Thyroid gland (tissue), 4 donors: Measurements from ENCODE around the gene TRPM5.

Source experiments
- POLR2A ChIP-seq, 2 donors: fragments of 450-650 bp; IDR thresholded peaks; one replicate each; pipeline ENCODE4 v1.6.1; 2017; ENCODE audit warnings: antibody characterized with exemption in 2 of 2, mild to moderate bottlenecking in 2 of 2, moderate library complexity in 1 of 2
- TF ChIP-seq, protein P1 (sequence below), 6 experiments: fragments of 200-600 bp in 3 of 6; fragments of 450-650 bp in 3 of 6; sonication (generic) in 3 of 6; IDR thresholded peaks; one replicate each; pipeline ENCODE4 v1.5.1; 2016 to 2019; ENCODE audit warnings: antibody characterized with exemption in 6 of 6, mild to moderate bottlenecking in 2 of 6, inconsistent platforms in 1 of 6, moderate library complexity in 1 of 6

DNA sequence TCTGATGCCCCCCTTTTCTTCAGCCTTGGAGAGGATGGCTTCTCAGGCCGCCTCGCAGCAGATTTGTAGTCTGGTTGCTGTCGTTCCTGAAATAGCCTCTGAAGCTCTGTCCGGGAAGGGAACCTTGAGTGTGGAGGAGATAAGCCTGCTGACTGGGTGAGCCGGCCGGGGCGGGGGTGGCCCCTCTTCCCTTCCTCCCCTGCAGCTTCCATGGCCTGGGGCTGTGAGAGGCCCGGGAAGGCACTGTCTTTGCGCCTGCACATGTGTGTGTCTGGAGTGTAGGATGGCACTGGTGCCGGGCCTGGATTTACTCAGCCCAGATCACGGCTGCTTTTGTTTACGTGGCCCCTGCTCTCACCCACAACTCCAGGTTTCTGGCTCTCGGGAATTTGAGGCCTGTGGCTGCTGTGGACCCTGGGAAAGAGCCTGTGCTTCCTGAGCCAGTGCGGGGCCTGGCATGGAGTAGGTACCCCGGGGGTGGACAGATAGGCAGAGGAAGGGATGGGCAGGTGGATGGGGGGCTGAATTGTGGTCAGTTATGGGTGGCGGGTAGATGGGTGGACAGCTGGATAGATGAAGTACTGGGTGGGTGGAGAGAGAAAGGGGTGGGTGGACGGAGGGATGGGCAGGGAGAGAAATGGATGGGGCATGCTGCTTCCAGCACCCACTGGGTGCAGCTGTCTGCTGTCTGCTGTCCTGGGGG is 17.1 kb upstream of the TRPM5 start:
- no peak for TF ChIP-seq POLR2A (IDR thresholded peaks at IDR 0.05)
- TF ChIP-seq, protein P1, sequence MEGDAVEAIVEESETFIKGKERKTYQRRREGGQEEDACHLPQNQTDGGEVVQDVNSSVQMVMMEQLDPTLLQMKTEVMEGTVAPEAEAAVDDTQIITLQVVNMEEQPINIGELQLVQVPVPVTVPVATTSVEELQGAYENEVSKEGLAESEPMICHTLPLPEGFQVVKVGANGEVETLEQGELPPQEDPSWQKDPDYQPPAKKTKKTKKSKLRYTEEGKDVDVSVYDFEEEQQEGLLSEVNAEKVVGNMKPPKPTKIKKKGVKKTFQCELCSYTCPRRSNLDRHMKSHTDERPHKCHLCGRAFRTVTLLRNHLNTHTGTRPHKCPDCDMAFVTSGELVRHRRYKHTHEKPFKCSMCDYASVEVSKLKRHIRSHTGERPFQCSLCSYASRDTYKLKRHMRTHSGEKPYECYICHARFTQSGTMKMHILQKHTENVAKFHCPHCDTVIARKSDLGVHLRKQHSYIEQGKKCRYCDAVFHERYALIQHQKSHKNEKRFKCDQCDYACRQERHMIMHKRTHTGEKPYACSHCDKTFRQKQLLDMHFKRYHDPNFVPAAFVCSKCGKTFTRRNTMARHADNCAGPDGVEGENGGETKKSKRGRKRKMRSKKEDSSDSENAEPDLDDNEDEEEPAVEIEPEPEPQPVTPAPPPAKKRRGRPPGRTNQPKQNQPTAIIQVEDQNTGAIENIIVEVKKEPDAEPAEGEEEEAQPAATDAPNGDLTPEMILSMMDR (IDR thresholded peaks at IDR 0.05), result no peak
